Astrocyte (in vitro differentiated cells and primary cell): ENCODE results near the gene FAF1.

Source experiments
- EZH2 ChIP-seq: IDR thresholded peaks from 2 replicates; pipeline ENCODE4 v1.6.1; 2012; ENCODE audit warnings: mild to moderate bottlenecking, low read length, inconsistent platforms; ENCODE audit not compliant: insufficient read depth
- TF ChIP-seq, protein P1 (sequence below): IDR thresholded peaks from 2 replicates; pipeline ENCODE4 v1.5.1; 2011; ENCODE audit warnings: low read depth, mild to moderate bottlenecking, inconsistent platforms, low read length, moderate library complexity; ENCODE audit not compliant: insufficient read depth

DNA sequence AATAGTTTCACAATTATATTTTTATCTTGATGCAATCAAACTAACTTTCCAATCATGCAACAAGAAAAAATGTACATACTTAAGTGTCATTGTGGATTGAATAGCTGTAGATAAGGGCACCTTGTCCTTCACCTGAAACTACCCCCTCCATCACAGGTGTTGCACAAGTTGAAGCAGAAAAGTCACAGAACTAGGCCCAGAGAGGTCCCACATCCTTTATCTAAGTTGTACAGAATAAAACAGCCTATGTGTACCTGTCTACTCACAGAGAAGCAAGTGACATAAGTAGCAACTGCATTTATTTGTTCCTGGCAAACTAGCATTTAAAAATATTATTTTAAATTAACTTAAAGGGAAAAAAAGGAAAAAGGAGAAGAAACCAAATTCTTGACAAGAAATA, 256.8 kb downstream of the FAF1 start:
- TF ChIP-seq, protein P1, sequence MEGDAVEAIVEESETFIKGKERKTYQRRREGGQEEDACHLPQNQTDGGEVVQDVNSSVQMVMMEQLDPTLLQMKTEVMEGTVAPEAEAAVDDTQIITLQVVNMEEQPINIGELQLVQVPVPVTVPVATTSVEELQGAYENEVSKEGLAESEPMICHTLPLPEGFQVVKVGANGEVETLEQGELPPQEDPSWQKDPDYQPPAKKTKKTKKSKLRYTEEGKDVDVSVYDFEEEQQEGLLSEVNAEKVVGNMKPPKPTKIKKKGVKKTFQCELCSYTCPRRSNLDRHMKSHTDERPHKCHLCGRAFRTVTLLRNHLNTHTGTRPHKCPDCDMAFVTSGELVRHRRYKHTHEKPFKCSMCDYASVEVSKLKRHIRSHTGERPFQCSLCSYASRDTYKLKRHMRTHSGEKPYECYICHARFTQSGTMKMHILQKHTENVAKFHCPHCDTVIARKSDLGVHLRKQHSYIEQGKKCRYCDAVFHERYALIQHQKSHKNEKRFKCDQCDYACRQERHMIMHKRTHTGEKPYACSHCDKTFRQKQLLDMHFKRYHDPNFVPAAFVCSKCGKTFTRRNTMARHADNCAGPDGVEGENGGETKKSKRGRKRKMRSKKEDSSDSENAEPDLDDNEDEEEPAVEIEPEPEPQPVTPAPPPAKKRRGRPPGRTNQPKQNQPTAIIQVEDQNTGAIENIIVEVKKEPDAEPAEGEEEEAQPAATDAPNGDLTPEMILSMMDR: no peak
- TF ChIP-seq EZH2: no peak
